GM12874 (cell line): ENCODE results near the gene CSF1R.

Experiments used
- CTCF ChIP-seq: IDR thresholded peaks from 2 replicates; pipeline ENCODE4 v1.5.1; 2011; ENCODE audit warnings: low read depth, mild to moderate bottlenecking, control low read depth, low read length, moderate library complexity; ENCODE audit not compliant: insufficient read depth

The CSF1R gene

GRCh38 chr5:150069672-150070627, 16.4 kb downstream of the CSF1R start:
- TF ChIP-seq CTCF = no peak

GRCh38 chr5:150068961-150069645, 17.3 kb downstream of the CSF1R start:
- no peak for TF ChIP-seq CTCF

- TF ChIP-seq CTCF = no peak
Observed at GRCh38 chr5:150068472-150068871, 17.9 kb downstream of the CSF1R start.

GRCh38 chr5:150068071-150068470, 18.3 kb downstream of the CSF1R start:
- TF ChIP-seq CTCF = no peak

- no peak for TF ChIP-seq CTCF
Observed at GRCh38 chr5:150067405-150067960, 18.9 kb downstream of the CSF1R start.

- TF ChIP-seq CTCF = no peak
Observed at GRCh38 chr5:150066901-150067396, 19.4 kb downstream of the CSF1R start.

- no peak for TF ChIP-seq CTCF
Observed at GRCh38 chr5:150066436-150066835, 19.9 kb downstream of the CSF1R start.
